Fibroblast of lung (primary cell): ENCODE results near the gene CST4. TPM values are rescaled to one million over a fixed set of nuclear protein-coding genes. Genes with fewer than 3 reads are reported as not detected.

Source experiments
- DNase-seq, 2 donors: peaks; one replicate each; pipeline versions ENCODE4 v3.0.0 to v3.0.0-alpha.2; 2010; ENCODE audit warnings: low read depth in 2 of 2
- H2AFZ ChIP-seq: 2 replicates; pipeline ENCODE4 v1.5.1; 2012; ENCODE audit warnings: low read length, control low read depth, inconsistent platforms
- H3K27ac ChIP-seq: 2 replicates; pipeline ENCODE4 v1.5.1; 2011; ENCODE audit warnings: low read length, control low read depth; ENCODE audit not compliant: insufficient read depth
- H3K27me3 ChIP-seq: 2 replicates; pipeline ENCODE4 v1.5.1; 2011; ENCODE audit warnings: mild to moderate bottlenecking, low read length; ENCODE audit not compliant: control insufficient read depth, insufficient read depth
- H3K36me3 ChIP-seq: 2 replicates; pipeline ENCODE4 v1.5.1; 2011; ENCODE audit warnings: low read length; ENCODE audit not compliant: control insufficient read depth, insufficient read depth
- H3K4me1 ChIP-seq: 2 replicates; pipeline ENCODE4 v1.5.1; 2011; ENCODE audit warnings: low read length; ENCODE audit not compliant: control insufficient read depth, insufficient read depth; ENCODE audit errors: extremely low read depth
- H3K4me2 ChIP-seq: 2 replicates; pipeline ENCODE4 v1.5.1; 2011; ENCODE audit warnings: low read length, control low read depth; ENCODE audit not compliant: insufficient read depth; ENCODE audit errors: extremely low read depth
- H3K4me3 ChIP-seq, 4 experiments: fragments of 200-600 bp in 1 of 4; sonication (generic) in 1 of 4; replicated peaks in 1 of 4; 2 replicates each; pipeline ENCODE4 v1.5.1; 2011 to 2016; ENCODE audit warnings: low read length in 4 of 4, low read depth in 3 of 4, mild to moderate bottlenecking in 3 of 4, control low read depth in 2 of 4, inconsistent platforms in 1 of 4, mixed read lengths in 1 of 4; ENCODE audit not compliant: insufficient read depth in 1 of 4; ENCODE audit errors: control extremely low read depth in 1 of 4
- H3K79me2 ChIP-seq: 2 replicates; pipeline ENCODE4 v1.5.1; 2012; ENCODE audit warnings: mild to moderate bottlenecking, low read length, inconsistent platforms; ENCODE audit not compliant: control insufficient read depth, insufficient read depth
- H3K9ac ChIP-seq: 2 replicates; pipeline ENCODE4 v1.5.1; 2011; ENCODE audit warnings: mild to moderate bottlenecking, low read length, control low read depth; ENCODE audit not compliant: insufficient read depth
- H3K9me3 ChIP-seq: 2 replicates; pipeline ENCODE4 v1.5.1; 2012; ENCODE audit warnings: low read depth, low read length; ENCODE audit not compliant: control insufficient read depth, insufficient read depth
- H4K20me1 ChIP-seq: 2 replicates; pipeline ENCODE4 v1.5.1; 2011; ENCODE audit warnings: low read length; ENCODE audit not compliant: control insufficient read depth, insufficient read depth; ENCODE audit errors: extremely low read depth
- EZH2 ChIP-seq: IDR thresholded peaks from 2 replicates; pipeline ENCODE4 v1.5.1; 2012; ENCODE audit warnings: low read length, control low read depth, mild to moderate bottlenecking; ENCODE audit errors: missing control alignments
- polyA plus RNA-seq, 2 donors: library from polyadenylated mRNA; depleted of rRNA in 1 of 2; stranded (reverse) in 1 of 2; unstranded in 1 of 2; fragments of >200 nt; gene quantifications; 2 replicates each; pipeline ENCODE4 v1.2.1, GENCODE V29; 2011 to 2012; ENCODE audit warnings: missing spikeins in 1 of 2
- total RNA-seq: library from RNA; depleted of rRNA; stranded (reverse); fragments of >200 nt; gene quantifications from 2 replicates; pipeline ENCODE4 v1.2.1, GENCODE V29; 2014
- TF ChIP-seq, protein P1 (sequence below), 2 donors: IDR thresholded peaks in 1 of 2; conservative IDR thresholded peaks in 1 of 2; 1 replicate in 1 of 2; 2 replicates in 1 of 2; pipeline ENCODE4 v1.5.1; 2011 to 2012; ENCODE audit warnings: low read length in 2 of 2, control low read depth in 1 of 2, inconsistent platforms in 1 of 2, low read depth in 1 of 2, mild to moderate bottlenecking in 1 of 2

Gene CST4
- total and polyA plus RNA-seq, 2 donors (not counting 1 experiment from before 2014, with no cell fraction given), result 0.16 to 0.17 TPM

GRCh38 chr20:23658336-23658735 is 30.5 kb downstream of the CST4 start:
- H3K4me2 ChIP-seq, result no peak overlapping the region
- no peak for TF ChIP-seq EZH2
- TF ChIP-seq, protein P1, sequence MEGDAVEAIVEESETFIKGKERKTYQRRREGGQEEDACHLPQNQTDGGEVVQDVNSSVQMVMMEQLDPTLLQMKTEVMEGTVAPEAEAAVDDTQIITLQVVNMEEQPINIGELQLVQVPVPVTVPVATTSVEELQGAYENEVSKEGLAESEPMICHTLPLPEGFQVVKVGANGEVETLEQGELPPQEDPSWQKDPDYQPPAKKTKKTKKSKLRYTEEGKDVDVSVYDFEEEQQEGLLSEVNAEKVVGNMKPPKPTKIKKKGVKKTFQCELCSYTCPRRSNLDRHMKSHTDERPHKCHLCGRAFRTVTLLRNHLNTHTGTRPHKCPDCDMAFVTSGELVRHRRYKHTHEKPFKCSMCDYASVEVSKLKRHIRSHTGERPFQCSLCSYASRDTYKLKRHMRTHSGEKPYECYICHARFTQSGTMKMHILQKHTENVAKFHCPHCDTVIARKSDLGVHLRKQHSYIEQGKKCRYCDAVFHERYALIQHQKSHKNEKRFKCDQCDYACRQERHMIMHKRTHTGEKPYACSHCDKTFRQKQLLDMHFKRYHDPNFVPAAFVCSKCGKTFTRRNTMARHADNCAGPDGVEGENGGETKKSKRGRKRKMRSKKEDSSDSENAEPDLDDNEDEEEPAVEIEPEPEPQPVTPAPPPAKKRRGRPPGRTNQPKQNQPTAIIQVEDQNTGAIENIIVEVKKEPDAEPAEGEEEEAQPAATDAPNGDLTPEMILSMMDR (conservative IDR thresholded peaks at IDR 0.05 in 1 of 2, IDR thresholded peaks at IDR 0.05 in 1 of 2; ENCODE audit: low read depth in 1 of 2, low read length in 2 of 2), result no peak

GRCh38 chr20:23657202-23657601 is 31.6 kb downstream of the CST4 start:
- Histone ChIP-seq H3K9ac (no peak overlapping the region), H2AFZ (no peak overlapping the region), H3K4me2 (no peak overlapping the region), H4K20me1 (no peaks in the 10 kb centered on the region), H3K4me1 (no peaks in the 10 kb centered on the region), H3K4me3 (no peak overlapping the region), H3K9me3 (no peaks in the 10 kb centered on the region), H3K27ac (no peak overlapping the region), H3K27me3 (no peaks in the 10 kb centered on the region), H3K36me3 (no peaks in the 10 kb centered on the region), H3K79me2 (no peaks in the 10 kb centered on the region)
- no peak for DNase-seq
- TF ChIP-seq, protein P1 (conservative IDR thresholded peaks at IDR 0.05 in 1 of 2, IDR thresholded peaks at IDR 0.05 in 1 of 2; ENCODE audit: low read depth in 1 of 2, low read length in 2 of 2), result no peak
- no peak for TF ChIP-seq EZH2

More at GRCh38 chr20:23658336-23658735, 30.5 kb downstream of the CST4 start:
- Histone ChIP-seq H3K79me2 (no peaks in the 10 kb centered on the region), H2AFZ (no peak overlapping the region), H3K27ac (no peak overlapping the region), H3K9me3 (no peaks in the 10 kb centered on the region), H4K20me1 (no peaks in the 10 kb centered on the region), H3K4me1 (no peaks in the 10 kb centered on the region), H3K4me3 (no peak overlapping the region), H3K27me3 (no peaks in the 10 kb centered on the region), H3K9ac (no peak overlapping the region), H3K36me3 (no peaks in the 10 kb centered on the region)
- DNase-seq, result no peak

- Histone ChIP-seq H3K79me2 (no peaks in the 10 kb centered on the region), H3K27me3 (no peaks in the 10 kb centered on the region), H3K27ac (no peak overlapping the region), H3K9ac (no peak overlapping the region), H3K4me3 (no peak overlapping the region), H3K4me1 (no peaks in the 10 kb centered on the region), H3K9me3 (no peaks in the 10 kb centered on the region), H2AFZ (no peak overlapping the region), H3K4me2 (no peak overlapping the region), H4K20me1 (no peaks in the 10 kb centered on the region), H3K36me3 (no peaks in the 10 kb centered on the region)
- DNase-seq, result no peak
- TF ChIP-seq, protein P1 (conservative IDR thresholded peaks at IDR 0.05 in 1 of 2, IDR thresholded peaks at IDR 0.05 in 1 of 2; ENCODE audit: low read depth in 1 of 2, low read length in 2 of 2), result no peak
- no peak for TF ChIP-seq EZH2
Measured at GRCh38 chr20:23656372-23656771, 32.5 kb downstream of the CST4 start.
